Measurements from ENCODE around the gene ZNF77.

ZNF77 gene

DNA sequence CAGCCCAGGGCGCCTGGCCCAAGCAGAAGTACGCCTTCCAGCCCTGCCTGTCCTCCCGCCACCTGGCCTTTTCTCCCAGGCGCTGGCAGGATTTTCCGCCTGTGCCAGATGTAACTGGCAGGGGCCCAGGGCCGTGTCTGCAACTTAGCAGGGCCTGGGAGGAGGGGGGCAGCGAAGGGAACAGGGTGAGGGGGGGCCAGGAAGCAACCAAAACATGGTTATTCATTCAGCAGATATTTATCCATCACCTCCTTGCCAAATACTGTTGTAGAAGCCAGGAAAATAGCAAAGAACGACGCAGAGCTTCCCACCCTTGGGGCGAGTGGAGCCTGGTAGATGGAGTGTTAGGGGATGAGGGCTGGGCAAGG, 38.2 kb upstream of the ZNF77 start:
- no peak overlapping the region for H3K27ac ChIP-seq (ENCODE audit: low read depth, low read length, severe bottlenecking)
- H3K4me1 ChIP-seq (ENCODE audit: control insufficient read depth, insufficient read depth, low read length, poor library complexity, severe bottlenecking), result peaks cover 18% of the 10 kb centered on the region
- no peak overlapping the region for H3K4me3 ChIP-seq (ENCODE audit: extremely low read depth, insufficient read depth, low read length, poor library complexity, severe bottlenecking)
- H3K36me3 ChIP-seq (ENCODE audit: control insufficient read depth, insufficient read depth, low read length), result no peaks in the 10 kb centered on the region
- 19 to 38% methylated on average over 5 to 6 of the region's 10 CpGs for WGBS, 2 experiments (ENCODE audit: insufficient coverage in 2 of 2)
- no peaks in the 10 kb centered on the region for H3K9me3 ChIP-seq (ENCODE audit: control insufficient read depth, low read length)

- Histone ChIP-seq H3K36me3 (ENCODE audit: control insufficient read depth, insufficient read depth, low read length) (no peaks in the 10 kb centered on the region), H3K27ac (ENCODE audit: low read depth, low read length, severe bottlenecking) (no peak overlapping the region), H3K4me1 (ENCODE audit: control insufficient read depth, insufficient read depth, low read length, poor library complexity, severe bottlenecking) (peaks cover 19% of the 10 kb centered on the region), H3K9me3 (ENCODE audit: control insufficient read depth, low read length) (no peaks in the 10 kb centered on the region), H3K4me3 (ENCODE audit: extremely low read depth, insufficient read depth, low read length, poor library complexity, severe bottlenecking) (no peak overlapping the region)
- 49 to 51% methylated on average over 3 to 5 of the region's 8 CpGs for WGBS, 2 experiments (ENCODE audit: insufficient coverage in 2 of 2)
Measured at GRCh38 chr19:2982561-2982960, 37.8 kb upstream of the ZNF77 start.

DNA sequence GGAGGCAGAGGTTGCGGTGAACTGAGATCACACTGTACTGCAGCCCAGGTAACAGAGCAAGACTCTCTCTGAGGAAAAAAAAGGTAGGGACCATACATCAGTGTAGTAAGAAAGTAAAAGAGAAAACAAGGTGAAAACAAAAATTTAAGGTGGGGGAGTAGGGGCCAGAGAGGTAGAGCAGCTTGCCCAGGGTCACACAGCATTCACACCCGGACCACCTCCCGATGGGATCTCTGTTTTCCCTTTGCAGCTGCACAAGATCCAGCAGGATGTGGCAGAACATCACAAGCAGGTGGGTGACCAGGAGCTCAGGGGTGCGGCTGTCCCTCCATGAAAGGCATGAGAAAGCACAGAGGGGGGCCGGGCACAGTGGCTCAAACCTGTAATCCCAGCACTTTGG, 37.1 kb upstream of the ZNF77 start:
- Histone ChIP-seq H3K36me3 (ENCODE audit: control insufficient read depth, insufficient read depth, low read length) (no peaks in the 10 kb centered on the region), H3K4me1 (ENCODE audit: control insufficient read depth, insufficient read depth, low read length, poor library complexity, severe bottlenecking) (peaks cover 13% of the 10 kb centered on the region), H3K27ac (ENCODE audit: low read depth, low read length, severe bottlenecking) (no peak overlapping the region), H3K9me3 (ENCODE audit: control insufficient read depth, low read length) (no peaks in the 10 kb centered on the region), H3K4me3 (ENCODE audit: extremely low read depth, insufficient read depth, low read length, poor library complexity, severe bottlenecking) (no peak overlapping the region)
- WGBS, 2 experiments (ENCODE audit: insufficient coverage in 2 of 2), result 71 to 74% methylated on average over 4 to 5 of the region's 5 CpGs

- no peak overlapping the region for H3K4me3 ChIP-seq (ENCODE audit: extremely low read depth, insufficient read depth, low read length, poor library complexity, severe bottlenecking)
- WGBS, 2 experiments (ENCODE audit: insufficient coverage in 2 of 2), result 81 to 87% methylated on average over 3 to 8 of the region's 9 CpGs
- no peaks in the 10 kb centered on the region for H3K9me3 ChIP-seq (ENCODE audit: control insufficient read depth, low read length)
- no peak overlapping the region for H3K27ac ChIP-seq (ENCODE audit: low read depth, low read length, severe bottlenecking)
- peaks cover 8% of the 10 kb centered on the region for H3K4me1 ChIP-seq (ENCODE audit: control insufficient read depth, insufficient read depth, low read length, poor library complexity, severe bottlenecking)
- H3K36me3 ChIP-seq (ENCODE audit: control insufficient read depth, insufficient read depth, low read length), result no peaks in the 10 kb centered on the region
Measured at GRCh38 chr19:2978772-2979171, 34.0 kb upstream of the ZNF77 start.

- Histone ChIP-seq H3K9me3 (ENCODE audit: control insufficient read depth, low read length) (no peaks in the 10 kb centered on the region), H3K27ac (ENCODE audit: low read depth, low read length, severe bottlenecking) (no peak overlapping the region), H3K4me3 (ENCODE audit: extremely low read depth, insufficient read depth, low read length, poor library complexity, severe bottlenecking) (no peak overlapping the region), H3K4me1 (ENCODE audit: control insufficient read depth, insufficient read depth, low read length, poor library complexity, severe bottlenecking) (peaks cover 8% of the 10 kb centered on the region), H3K36me3 (ENCODE audit: control insufficient read depth, insufficient read depth, low read length) (no peaks in the 10 kb centered on the region)
- 68% methylated on average over 8 to 11 of the region's 11 CpGs for WGBS, 2 experiments (ENCODE audit: insufficient coverage in 2 of 2)
Measured at GRCh38 chr19:2978166-2978767, 33.5 kb upstream of the ZNF77 start.

GRCh38 chr19:2977746-2978138, 33.0 kb upstream of the ZNF77 start:
- no peak overlapping the region for H3K27ac ChIP-seq (ENCODE audit: low read depth, low read length, severe bottlenecking)
- no peaks in the 10 kb centered on the region for H3K36me3 ChIP-seq (ENCODE audit: control insufficient read depth, insufficient read depth, low read length)
- H3K4me3 ChIP-seq (ENCODE audit: extremely low read depth, insufficient read depth, low read length, poor library complexity, severe bottlenecking), result peak overlapping the region; percentile 42
- 6 to 23% methylated on average over 7 to 8 of the region's 10 CpGs for WGBS, 2 experiments (ENCODE audit: insufficient coverage in 2 of 2)
- no peaks in the 10 kb centered on the region for H3K9me3 ChIP-seq (ENCODE audit: control insufficient read depth, low read length)
- peaks cover 8% of the 10 kb centered on the region for H3K4me1 ChIP-seq (ENCODE audit: control insufficient read depth, insufficient read depth, low read length, poor library complexity, severe bottlenecking)

- Histone ChIP-seq H3K4me3 (ENCODE audit: extremely low read depth, insufficient read depth, low read length, poor library complexity, severe bottlenecking) (peak within 1 kb of the TSS; percentile 42), H3K27ac (ENCODE audit: low read depth, low read length, severe bottlenecking) (no peak within 1 kb of the TSS), H3K9me3 (ENCODE audit: control insufficient read depth, low read length) (no peaks in the 10 kb centered on the region), H3K36me3 (ENCODE audit: control insufficient read depth, insufficient read depth, low read length) (no peaks in the 10 kb centered on the region), H3K4me1 (ENCODE audit: control insufficient read depth, insufficient read depth, low read length, poor library complexity, severe bottlenecking) (peaks cover 8% of the 10 kb centered on the region)
- 1% methylated on average over 42 to 44 of the region's 51 CpGs for WGBS, 2 experiments (ENCODE audit: insufficient coverage in 2 of 2)
Measured at GRCh38 chr19:2977001-2977745, 32.4 kb upstream of the ZNF77 start, which contains the start of gene TLE6. Gene TLE6 (plus strand): TSS chr19:2977564. CDS start chr19:2978234, 670 bp downstream.

GRCh38 chr19:2976609-2977000, 31.8 kb upstream of the ZNF77 start:
- Histone ChIP-seq H3K4me1 (ENCODE audit: control insufficient read depth, insufficient read depth, low read length, poor library complexity, severe bottlenecking) (peaks cover 8% of the 10 kb centered on the region), H3K9me3 (ENCODE audit: control insufficient read depth, low read length) (no peaks in the 10 kb centered on the region), H3K36me3 (ENCODE audit: control insufficient read depth, insufficient read depth, low read length) (no peaks in the 10 kb centered on the region), H3K4me3 (ENCODE audit: extremely low read depth, insufficient read depth, low read length, poor library complexity, severe bottlenecking) (peak overlapping the region; percentile 42), H3K27ac (ENCODE audit: low read depth, low read length, severe bottlenecking) (no peak overlapping the region)
- 10 to 15% methylated on average over 8 to 12 of the region's 15 CpGs for WGBS, 2 experiments (ENCODE audit: insufficient coverage in 2 of 2)

- Histone ChIP-seq H3K36me3 (ENCODE audit: control insufficient read depth, insufficient read depth, low read length) (no peaks in the 10 kb centered on the region), H3K9me3 (ENCODE audit: control insufficient read depth, low read length) (no peaks in the 10 kb centered on the region), H3K4me3 (ENCODE audit: extremely low read depth, insufficient read depth, low read length, poor library complexity, severe bottlenecking) (no peak overlapping the region), H3K27ac (ENCODE audit: low read depth, low read length, severe bottlenecking) (no peak overlapping the region), H3K4me1 (ENCODE audit: control insufficient read depth, insufficient read depth, low read length, poor library complexity, severe bottlenecking) (peaks cover 8% of the 10 kb centered on the region)
- WGBS, 2 experiments (ENCODE audit: insufficient coverage in 2 of 2), result 58 to 68% methylated on average over 6 to 12 of the region's 14 CpGs
Measured at GRCh38 chr19:2974342-2975041, 29.7 kb upstream of the ZNF77 start.

GRCh38 chr19:2973229-2973628, 28.5 kb upstream of the ZNF77 start:
- H3K36me3 ChIP-seq (ENCODE audit: control insufficient read depth, insufficient read depth, low read length), result no peaks in the 10 kb centered on the region
- H3K27ac ChIP-seq (ENCODE audit: low read depth, low read length, severe bottlenecking), result no peak overlapping the region
- WGBS, 2 experiments (ENCODE audit: insufficient coverage in 2 of 2), result 77 to 83% methylated on average over 2 to 6 of the region's 8 CpGs
- H3K9me3 ChIP-seq (ENCODE audit: control insufficient read depth, low read length), result no peaks in the 10 kb centered on the region
- H3K4me1 ChIP-seq (ENCODE audit: control insufficient read depth, insufficient read depth, low read length, poor library complexity, severe bottlenecking), result peaks cover 8% of the 10 kb centered on the region
- H3K4me3 ChIP-seq (ENCODE audit: extremely low read depth, insufficient read depth, low read length, poor library complexity, severe bottlenecking), result no peak overlapping the region

All from mesodermal cell (in vitro differentiated cells).